ENCODE results near the gene ERG28. TPM values are rescaled to one million over a fixed set of nuclear protein-coding genes. Genes with fewer than 3 reads are reported as not detected.
A peak's percentile ranks its signal among the peaks of the same experiment; 100 is the strongest.

Gene ERG28
- total RNA-seq, 1 experiment from 2014 or later: 36.1 TPM

- no peaks in the 10 kb centered on the region for H3K27me3 Mint-ChIP-seq (ENCODE audit: insufficient read depth, unreplicated experiment)
- peak overlapping the region; percentile 92 for H3K4me3 Mint-ChIP-seq (ENCODE audit: unreplicated experiment)
- peak overlapping the region; percentile 92 for H3K27ac Mint-ChIP-seq (ENCODE audit: unreplicated experiment)
- ChIA-PET POLR2A (interaction anchor here (0.5 to 1.6 kb wide), 7 partner anchors 12 to 366 kb away, joined by 3 to 11 read pairs (median 7); partner anchors contain the start of gene FLVCR2), CTCF (interaction anchor here (0.6 to 6.4 kb wide), 8 partner anchors 22 to 171 kb away, joined by 3 to 65 read pairs (median 4); partner anchors contain the start of gene FLVCR2)
- no peaks in the 10 kb centered on the region; the same call in 1 of the 2 replicates for H3K36me3 ChIP-seq (ENCODE audit: control insufficient read depth, insufficient read depth, low read length)
- BruUV-seq (replicated peaks): TSS peak; percentile 81
- peaks cover 27% of the 10 kb centered on the region for H3K36me3 Mint-ChIP-seq (ENCODE audit: insufficient read depth, unreplicated experiment)
- no peaks in the 10 kb centered on the region for H3K9me3 Mint-ChIP-seq (ENCODE audit: unreplicated experiment)
- intact Hi-C loops (cut with micrococcal nuclease; ENCODE audit: unreplicated experiment): loop anchor here (2.0 kb wide), 1 partner anchor 139 kb away; no protein-coding TSS in a partner anchor
- H3K9me3 ChIP-seq: no peaks in the 10 kb centered on the region
- no peaks in the 10 kb centered on the region for H3K4me1 Mint-ChIP-seq (ENCODE audit: low read depth, unreplicated experiment)
- no peaks in the 10 kb centered on the region for H3K27me3 ChIP-seq (replicated peaks; ENCODE audit: control insufficient read depth, insufficient read depth, low read length)
- no peak for TF ChIP-seq CTCF (IDR thresholded peaks at IDR 0.05; ENCODE audit: insufficient read depth in 1 of 2, low read depth in 1 of 2, low read length in 1 of 2, severe bottlenecking in 1 of 2, unreplicated experiment in 1 of 2)
- H3K4me3 ChIP-seq (ENCODE audit: low read depth, low read length): peak overlapping the region; percentile 87
- no peaks in the 10 kb centered on the region for H3K4me1 ChIP-seq
- no peak for DNase-seq
Measured at GRCh38 chr14:75660238-75660629, 442 bp downstream of the ERG28 start.

GRCh38 chr14:75658957-75659356 is 1.7 kb downstream of the ERG28 start:
- CTCF ChIA-PET: interaction anchor here (6.4 kb wide), 1 partner anchor 81 kb away, joined by 65 read pairs; the partner anchor contains the start of gene FLVCR2
- no peaks in the 10 kb centered on the region; the same call in 1 of the 2 replicates for H3K36me3 ChIP-seq (ENCODE audit: control insufficient read depth, insufficient read depth, low read length)
- Mint-ChIP-seq H3K27me3 (ENCODE audit: insufficient read depth, unreplicated experiment) (no peaks in the 10 kb centered on the region), H3K27ac (ENCODE audit: unreplicated experiment) (no peak overlapping the region), H3K4me1 (ENCODE audit: low read depth, unreplicated experiment) (no peaks in the 10 kb centered on the region), H3K9me3 (ENCODE audit: unreplicated experiment) (no peaks in the 10 kb centered on the region), H3K36me3 (ENCODE audit: insufficient read depth, unreplicated experiment) (peaks cover 32% of the 10 kb centered on the region), H3K4me3 (ENCODE audit: unreplicated experiment) (no peak overlapping the region)
- BruUV-seq (replicated peaks): no TSS peak
- no peaks in the 10 kb centered on the region for H3K4me1 ChIP-seq
- no peak overlapping the region for H3K4me3 ChIP-seq (ENCODE audit: low read depth, low read length)
- no peak for TF ChIP-seq CTCF (IDR thresholded peaks at IDR 0.05; ENCODE audit: insufficient read depth in 1 of 2, low read depth in 1 of 2, low read length in 1 of 2, severe bottlenecking in 1 of 2, unreplicated experiment in 1 of 2)
- no peaks in the 10 kb centered on the region for H3K9me3 ChIP-seq
- H3K27me3 ChIP-seq (replicated peaks; ENCODE audit: control insufficient read depth, insufficient read depth, low read length): no peaks in the 10 kb centered on the region
- DNase-seq: no peak
- intact Hi-C loops (cut with micrococcal nuclease; ENCODE audit: unreplicated experiment): no loop called here
- POLR2A ChIA-PET: no interaction called here

- no peaks in the 10 kb centered on the region for H3K4me1 Mint-ChIP-seq (ENCODE audit: low read depth, unreplicated experiment)
- intact Hi-C loops (cut with micrococcal nuclease; ENCODE audit: unreplicated experiment): no loop called here
- no peak overlapping the region for H3K4me3 Mint-ChIP-seq (ENCODE audit: unreplicated experiment)
- Histone ChIP-seq H3K4me3 (ENCODE audit: low read depth, low read length) (no peak overlapping the region), H3K27me3 (replicated peaks; ENCODE audit: control insufficient read depth, insufficient read depth, low read length) (no peaks in the 10 kb centered on the region), H3K4me1 (no peaks in the 10 kb centered on the region), H3K36me3 (ENCODE audit: control insufficient read depth, insufficient read depth, low read length) (no peaks in the 10 kb centered on the region; the same call in 1 of the 2 replicates), H3K9me3 (no peaks in the 10 kb centered on the region)
- H3K9me3 Mint-ChIP-seq (ENCODE audit: unreplicated experiment): no peaks in the 10 kb centered on the region
- peaks cover 36% of the 10 kb centered on the region for H3K36me3 Mint-ChIP-seq (ENCODE audit: insufficient read depth, unreplicated experiment)
- H3K27me3 Mint-ChIP-seq (ENCODE audit: insufficient read depth, unreplicated experiment): no peaks in the 10 kb centered on the region
- no TSS peak for BruUV-seq (replicated peaks)
- ChIA-PET CTCF (interaction anchor here (6.4 kb wide), 1 partner anchor 79 kb away, joined by 65 read pairs; the partner anchor contains the start of gene FLVCR2), POLR2A (no interaction called here)
- H3K27ac Mint-ChIP-seq (ENCODE audit: unreplicated experiment): no peak overlapping the region
- no peak for DNase-seq
- TF ChIP-seq CTCF (IDR thresholded peaks at IDR 0.05; ENCODE audit: insufficient read depth in 1 of 2, low read depth in 1 of 2, low read length in 1 of 2, severe bottlenecking in 1 of 2, unreplicated experiment in 1 of 2): no peak
Measured at GRCh38 chr14:75657331-75657730, 3.3 kb downstream of the ERG28 start.

All from Caco-2 (cell line).